Esophagus (tissue), 2 donors: ENCODE results near the gene SUPT16H. TPM values are rescaled to one million over a fixed set of nuclear protein-coding genes. Genes with fewer than 3 reads are reported as not detected.

ENCODE experiments used
- H3K27ac ChIP-seq, 2 donors: one replicate each; pipeline ENCODE4 v1.5.1; 2013; ENCODE audit warnings: low read depth in 2 of 2, mild to moderate bottlenecking in 2 of 2, inconsistent platforms in 1 of 2, low read length in 1 of 2, moderate library complexity in 1 of 2
- H3K27me3 ChIP-seq, 2 donors: one replicate each; pipeline ENCODE4 v1.6.1; 2013; ENCODE audit warnings: low read length in 2 of 2, control low read depth in 1 of 2, mild to moderate bottlenecking in 1 of 2; ENCODE audit not compliant: insufficient read depth in 2 of 2, control insufficient read depth in 1 of 2
- H3K36me3 ChIP-seq, 2 donors: one replicate each; pipeline ENCODE4 v1.6.1; 2013; ENCODE audit warnings: low read length in 1 of 2; ENCODE audit not compliant: control insufficient read depth in 2 of 2, insufficient read depth in 2 of 2
- H3K4me1 ChIP-seq, 2 donors: one replicate each; pipeline ENCODE4 v1.6.1; 2013; ENCODE audit warnings: low read length in 1 of 2; ENCODE audit not compliant: control insufficient read depth in 2 of 2, insufficient read depth in 2 of 2
- H3K4me3 ChIP-seq, 2 donors: one replicate each; pipeline ENCODE4 v1.5.1; 2013; ENCODE audit warnings: low read length in 2 of 2, mild to moderate bottlenecking in 2 of 2, low read depth in 1 of 2, moderate library complexity in 1 of 2
- H3K9me3 ChIP-seq, 2 donors: one replicate each; pipeline ENCODE4 v1.6.1; 2013; ENCODE audit warnings: mild to moderate bottlenecking in 2 of 2, low read depth in 1 of 2, low read length in 1 of 2, moderate library complexity in 1 of 2; ENCODE audit not compliant: control insufficient read depth in 2 of 2, insufficient read depth in 1 of 2
- WGBS, 2 donors: extraction: QIAGEN DNeasy Blood & Tissue Kit; methylation state at CpG; one replicate each; pipeline ENCODE4 v1.1.7; 2013; 5-methylcytosine and 5-hydroxymethylcytosine counted together
- polyA plus RNA-seq, 2 donors: library from polyadenylated mRNA; stranded (reverse); fragments of 200-250 nt; gene quantifications; one replicate each; pipeline ENCODE4 v1.2.3, GENCODE V29; 2013
- donor health status: healthy with polysubstance abuse.
- donor health status: Bipolar disorder and iron deficiency.

Gene SUPT16H
- polyA plus RNA-seq, 2 donors = 29.2 to 39.4 TPM

DNA sequence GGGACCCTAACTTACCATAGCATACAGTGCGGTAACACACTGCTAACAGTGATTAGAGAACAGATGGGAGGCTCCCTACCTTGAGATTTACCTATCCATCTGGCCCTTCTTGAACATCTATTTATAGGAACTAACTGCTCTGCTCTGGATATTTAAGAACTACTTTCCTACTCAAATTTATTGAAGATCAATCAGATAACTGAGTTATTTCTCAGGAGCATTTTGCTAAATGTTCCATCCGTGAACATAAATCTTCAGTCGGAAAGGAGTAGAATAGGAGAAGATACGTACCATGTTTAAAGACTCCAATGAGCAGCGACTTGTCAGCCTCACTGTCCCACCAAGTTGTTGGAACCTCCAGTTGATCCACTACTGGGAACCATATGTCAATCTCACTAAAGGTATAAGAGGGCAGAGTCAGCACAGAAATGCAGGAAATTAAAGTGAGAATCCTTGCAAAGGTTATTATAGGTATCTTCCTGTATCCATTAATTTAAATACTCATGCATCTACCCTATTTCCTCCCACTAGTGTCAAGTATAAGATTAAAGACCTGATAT, 15.6 kb upstream of the SUPT16H start:
- H3K36me3 ChIP-seq = peaks cover 22 to 25% of the 10 kb centered on the region in 2 donors
- no peaks in the 10 kb centered on the region for H3K4me1 ChIP-seq
- no peaks in the 10 kb centered on the region for H3K9me3 ChIP-seq
- 94 to 96% methylated on average over 5 of the region's 5 CpGs for WGBS, 2 donors
- no peaks in the 10 kb centered on the region for H3K27me3 ChIP-seq
- H3K27ac ChIP-seq = no peak overlapping the region
- no peak overlapping the region for H3K4me3 ChIP-seq

GRCh38 chr14:21398901-21399300, 15.1 kb upstream of the SUPT16H start:
- Histone ChIP-seq H3K9me3 (no peaks in the 10 kb centered on the region), H3K4me1 (no peaks in the 10 kb centered on the region), H3K27me3 (no peaks in the 10 kb centered on the region), H3K27ac (no peak overlapping the region), H3K36me3 (peaks cover 26 to 27% of the 10 kb centered on the region in 2 donors), H3K4me3 (no peak overlapping the region)
- 92 to 99% methylated on average over 4 of the region's 4 CpGs for WGBS, 2 donors

DNA sequence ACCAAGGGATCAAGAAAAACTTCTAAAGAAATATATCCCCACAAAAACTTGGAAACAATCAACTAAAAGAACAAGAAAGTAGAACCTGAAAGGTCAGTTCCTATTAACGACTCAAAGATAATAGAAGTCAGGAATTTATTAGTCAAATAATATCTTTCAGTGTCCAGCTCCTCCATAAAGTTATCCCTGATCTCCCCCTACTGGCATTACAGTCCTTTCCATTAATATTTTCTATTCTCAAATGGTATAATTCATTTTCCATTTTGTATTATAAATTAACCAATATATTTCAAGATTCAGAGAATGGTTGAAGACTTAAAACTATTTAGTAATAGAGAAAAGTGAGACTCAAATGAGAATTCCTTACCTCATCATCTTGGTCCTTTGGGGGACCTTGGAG, 11.6 kb upstream of the SUPT16H start:
- Histone ChIP-seq H3K4me1 (no peaks in the 10 kb centered on the region), H3K36me3 (peaks cover 31 to 40% of the 10 kb centered on the region in 2 donors), H3K27me3 (no peaks in the 10 kb centered on the region), H3K9me3 (no peaks in the 10 kb centered on the region), H3K4me3 (no peak overlapping the region), H3K27ac (no peak overlapping the region)
- 0 to 24% methylated on average over 1 of the region's 1 CpG for WGBS, 2 donors

- H3K27ac ChIP-seq = no peak overlapping the region
- WGBS, 2 donors = 85% methylated on average over 7 of the region's 7 CpGs
Observed at GRCh38 chr14:21385188-21385904, 1.5 kb upstream of the SUPT16H start.

GRCh38 chr14:21384494-21384851, 654 bp upstream of the SUPT16H start:
- H3K27ac ChIP-seq = peak overlapping the region; percentile 85 to 93
- H3K4me1 ChIP-seq = no peaks in the 10 kb centered on the region
- H3K36me3 ChIP-seq = peaks cover 0 to 9% of the 10 kb centered on the region in 2 donors
- no peaks in the 10 kb centered on the region for H3K9me3 ChIP-seq
- no peaks in the 10 kb centered on the region for H3K27me3 ChIP-seq
- H3K4me3 ChIP-seq = peak overlapping the region; percentile 88 to 91
- WGBS, 2 donors = 1 to 3% methylated on average over 12 of the region's 12 CpGs

More at GRCh38 chr14:21385188-21385904, 1.5 kb upstream of the SUPT16H start:
- Histone ChIP-seq H3K27me3 (no peaks in the 10 kb centered on the region), H3K9me3 (no peaks in the 10 kb centered on the region), H3K4me3 (no peak overlapping the region), H3K4me1 (no peaks in the 10 kb centered on the region), H3K36me3 (peaks cover 0 to 12% of the 10 kb centered on the region in 2 donors)

GRCh38 chr14:21382886-21383847, 652 bp downstream of the SUPT16H start:
- H3K27me3 ChIP-seq = no peaks in the 10 kb centered on the region
- peak overlapping the region; percentile 88 to 91 for H3K4me3 ChIP-seq
- H3K4me1 ChIP-seq = no peaks in the 10 kb centered on the region
- peak overlapping the region; percentile 85 to 93 for H3K27ac ChIP-seq
- H3K9me3 ChIP-seq = no peaks in the 10 kb centered on the region
- 0% methylated on average over 39 of the region's 39 CpGs for WGBS, 2 donors
- peaks cover 0 to 9% of the 10 kb centered on the region in 2 donors for H3K36me3 ChIP-seq

DNA sequence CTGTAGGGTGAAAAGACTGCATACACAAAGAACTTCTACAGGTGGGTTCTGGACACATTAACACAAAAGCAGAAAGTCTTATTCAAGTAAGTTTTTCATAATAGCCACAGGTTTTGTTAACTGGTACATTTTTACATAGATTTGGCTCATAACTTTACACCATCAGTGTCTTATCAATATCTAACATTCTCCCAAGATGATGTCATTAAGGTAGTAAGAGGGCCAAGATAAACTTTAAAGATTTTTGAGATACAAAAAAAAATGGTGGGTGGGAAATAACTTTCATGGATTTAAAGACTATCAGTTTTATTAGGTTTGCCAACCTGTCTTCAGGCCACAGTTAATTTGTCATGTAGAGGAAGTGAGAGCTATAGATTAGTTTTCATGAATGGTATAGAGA, 1.7 kb downstream of the SUPT16H start:
- Histone ChIP-seq H3K27ac (no peak overlapping the region), H3K4me3 (no peak overlapping the region), H3K4me1 (no peaks in the 10 kb centered on the region), H3K36me3 (peaks cover 0 to 6% of the 10 kb centered on the region in 2 donors), H3K27me3 (no peaks in the 10 kb centered on the region), H3K9me3 (no peaks in the 10 kb centered on the region)

GRCh38 chr14:21379338-21379737, 4.5 kb downstream of the SUPT16H start:
- WGBS, 2 donors = 88 to 91% methylated on average over 6 of the region's 6 CpGs
- Histone ChIP-seq H3K27ac (no peak overlapping the region), H3K4me1 (no peaks in the 10 kb centered on the region), H3K27me3 (no peaks in the 10 kb centered on the region), H3K36me3 (no peaks in the 10 kb centered on the region), H3K9me3 (no peaks in the 10 kb centered on the region), H3K4me3 (no peak overlapping the region)

GRCh38 chr14:21373980-21374379, 9.8 kb downstream of the SUPT16H start:
- Histone ChIP-seq H3K27ac (no peak overlapping the region), H3K4me1 (no peaks in the 10 kb centered on the region), H3K9me3 (no peaks in the 10 kb centered on the region), H3K27me3 (no peaks in the 10 kb centered on the region), H3K4me3 (no peak overlapping the region), H3K36me3 (no peaks in the 10 kb centered on the region)
- 94 to 100% methylated on average over 1 of the region's 1 CpG for WGBS, 2 donors
